GM12878 (cell line): ENCODE data around the gene SUGCT. TPM values are rescaled to one million over a fixed set of nuclear protein-coding genes. Genes with fewer than 3 reads are reported as not detected.

Experiments
- ATAC-seq: fragments of 200-7000 bp; cut with Tn5 transposase; 3 replicates; pipeline ENCODE4 v1.9.1; 2020; ENCODE audit warnings: mild to moderate bottlenecking, moderate library complexity
- BruUV-seq: library from RNA; stranded (reverse); fragments of 400-500 nt; replicated peaks from 2 replicates; lab custom pipeline; 2021; lab: Mats Ljungman, UMichigan
- CTCF ChIA-PET: fragments of 300-600 bp; sonication (Branson Sonifier 250); formaldehyde crosslinking; extraction: SDS; loops from one replicate; lab custom pipeline; 2021; ENCODE audit warnings: inconsistent platforms; lab: Yijun Ruan, JAX
- POLR2A ChIA-PET: fragments of 350-600 bp; formaldehyde crosslinking; extraction: SDS; loops from one replicate; lab custom pipeline; 2021; ENCODE audit warnings: inconsistent platforms; lab: Charles Lee
- RAD21 ChIA-PET: fragments of 300-600 bp; sonication (Branson Sonifier 250); formaldehyde crosslinking; loops from one replicate; lab custom pipeline; 2023; ENCODE audit warnings: antibody characterized with exemption; ENCODE audit not compliant: unreplicated experiment; lab: Charles Lee
- SMC1A ChIA-PET: fragments of 300-600 bp; sonication (Branson Sonifier 250); formaldehyde crosslinking; loops from one replicate; lab custom pipeline; 2023; ENCODE audit not compliant: unreplicated experiment, uncharacterized antibody; lab: Charles Lee
- DNase-seq: peaks from one replicate; pipeline ENCODE4 v3.0.0-alpha.2; 2011; ENCODE audit warnings: low read depth, low spot score
- FAIRE-seq: peaks from 3 replicates; lab custom pipeline; 2011; peaks lifted over from hg19 to GRCh38; lab: Jason Lieb, UNC
- H2AFZ ChIP-seq: 2 replicates; pipeline ENCODE4 v1.6.0; 2011; ENCODE audit warnings: low read depth, low read length, control low read depth; ENCODE audit not compliant: control insufficient read depth
- H3K27ac ChIP-seq: 2 replicates; pipeline ENCODE4 v1.5.1; 2011; ENCODE audit warnings: control low read depth; ENCODE audit not compliant: control insufficient read depth, insufficient read depth
- H3K27me3 ChIP-seq, 2 experiments: replicated peaks in 1 of 2; 2 replicates each; pipeline versions ENCODE4 v1.6.0 to v1.6.1; 2011; ENCODE audit warnings: low read length in 1 of 2; ENCODE audit not compliant: control insufficient read depth in 2 of 2, insufficient read depth in 2 of 2
- H3K36me3 ChIP-seq, 2 experiments: 2 replicates each; pipeline ENCODE4 v1.5.1; 2011; ENCODE audit warnings: low read length in 1 of 2; ENCODE audit not compliant: control insufficient read depth in 2 of 2, insufficient read depth in 2 of 2
- H3K4me1 ChIP-seq: 2 replicates; pipeline ENCODE4 v1.6.1; 2011; ENCODE audit warnings: mild to moderate bottlenecking, low read length, moderate library complexity, mixed read lengths; ENCODE audit not compliant: control insufficient read depth, insufficient read depth
- H3K4me2 ChIP-seq: 2 replicates; pipeline ENCODE4 v1.6.0; 2011; ENCODE audit warnings: control low read depth; ENCODE audit not compliant: control insufficient read depth, insufficient read depth
- H3K4me3 ChIP-seq: fragments of 200-600 bp; sonication (generic); 2 replicates; pipeline ENCODE4 v1.5.1; 2016
- H3K79me2 ChIP-seq: 2 replicates; pipeline ENCODE4 v1.6.0; 2011; ENCODE audit warnings: low read length; ENCODE audit not compliant: control insufficient read depth, insufficient read depth
- H3K9ac ChIP-seq: 2 replicates; pipeline ENCODE4 v1.8.0; 2011; ENCODE audit warnings: low read length, control low read depth, mixed read lengths; ENCODE audit not compliant: control insufficient read depth, insufficient read depth
- H3K9me3 ChIP-seq: replicated peaks from 3 replicates; pipeline ENCODE4 v1.5.1; 2011; ENCODE audit warnings: mild to moderate bottlenecking, low read length; ENCODE audit not compliant: control insufficient read depth, insufficient read depth
- H4K20me1 ChIP-seq: 2 replicates; pipeline ENCODE4 v1.6.0; 2011; ENCODE audit not compliant: control insufficient read depth, insufficient read depth
- ASH2L ChIP-seq: fragments of 300-600, 200-600 bp; sonication (generic); IDR thresholded peaks from 2 replicates; pipeline ENCODE4 v1.6.1; 2017; ENCODE audit warnings: low read depth, mild to moderate bottlenecking, borderline replicate concordance
- CEBPB ChIP-seq, 2 experiments: fragments of 150-350 bp in 1 of 2; IDR thresholded peaks; 2 replicates each; pipeline ENCODE4 v1.6.1; 2012 to 2014; ENCODE audit warnings: low read depth in 2 of 2, low read length in 2 of 2, borderline replicate concordance in 1 of 2, inconsistent platforms in 1 of 2
- CREB1 ChIP-seq: IDR thresholded peaks from 2 replicates; pipeline ENCODE4 v1.6.1; 2012; ENCODE audit warnings: low read depth, mild to moderate bottlenecking, inconsistent platforms
- EP300 ChIP-seq, 2 experiments: fragments of 150-350 bp in 1 of 2; IDR thresholded peaks; 2 replicates each; pipeline ENCODE4 v1.6.1; 2011 to 2012; ENCODE audit warnings: low read depth in 2 of 2, low read length in 2 of 2, borderline replicate concordance in 1 of 2, improper control_type of control experiment in 1 of 2, inconsistent platforms in 1 of 2; ENCODE audit not compliant: control insufficient read depth in 1 of 2
- GABPA ChIP-seq: IDR thresholded peaks from 2 replicates; pipeline ENCODE4 v1.6.1; 2014; ENCODE audit warnings: antibody characterized with exemption, low read depth, mild to moderate bottlenecking, inconsistent platforms
- HDAC6 ChIP-seq: fragments of 200-600 bp; sonication (generic); IDR thresholded peaks from one replicate; pipeline ENCODE4 v1.8.0; 2017; ENCODE audit warnings: antibody characterized with exemption; ENCODE audit not compliant: unreplicated experiment
- MEF2A ChIP-seq: IDR thresholded peaks from 2 replicates; pipeline ENCODE4 v1.6.1; 2011; ENCODE audit warnings: low read depth, mild to moderate bottlenecking, low read length, moderate library complexity; ENCODE audit not compliant: insufficient read depth
- MYC ChIP-seq: IDR thresholded peaks from 2 replicates; pipeline ENCODE4 v1.6.1; 2011; ENCODE audit warnings: mild to moderate bottlenecking, low read length, moderate library complexity, inconsistent platforms; ENCODE audit not compliant: insufficient read depth, insufficient replicate concordance, insufficient read length, severe bottlenecking
- PAX8 ChIP-seq: fragments of 450-650 bp; IDR thresholded peaks from 2 replicates; pipeline ENCODE4 v1.6.1; 2017; ENCODE audit warnings: mild to moderate bottlenecking, moderate library complexity
- TAF1 ChIP-seq: IDR thresholded peaks from 2 replicates; pipeline ENCODE4 v1.6.1; 2011; ENCODE audit warnings: mild to moderate bottlenecking, low read depth, low read length, borderline replicate concordance
- TARDBP ChIP-seq: IDR thresholded peaks from 2 replicates; pipeline ENCODE4 v1.6.1; 2016; ENCODE audit warnings: borderline replicate concordance
- WRNIP1 ChIP-seq: IDR thresholded peaks from 2 replicates; pipeline ENCODE4 v1.6.1; 2011; ENCODE audit warnings: low read depth, low read length, improper control_type of control experiment, borderline replicate concordance
- WGBS: methylation state at CpG from one replicate; pipeline ENCODE4 v1.1.6; 2016; ENCODE audit warnings: low lambda C conversion rate; ENCODE audit not compliant: insufficient replicate concordance, insufficient coverage; ENCODE audit errors: missing lambda C conversion rate; 5-methylcytosine and 5-hydroxymethylcytosine counted together
- in situ Hi-C: fragments of 300-500 bp; cut with MboI; formaldehyde crosslinking; loops from 9 replicates; pipeline ENCODE4 v1.14.3; 2018; ENCODE audit warnings: mixed read lengths
- intact Hi-C: fragments of 100-400 bp; cut with micrococcal nuclease; formaldehyde crosslinking; loops from one replicate; pipeline ENCODE4 v1.14.2; 2022; ENCODE audit not compliant: unreplicated experiment
- polyA plus RNA-seq, 11 experiments: library from polyadenylated mRNA; depleted of rRNA in 4 of 11; unstranded in 6 of 11; stranded (reverse) in 5 of 11; fragments of >200 nt; fragmentation: Nextera tagmentation in 4 of 11; fragmentation: Illumina TruSeq in 1 of 11; extraction: Ambion mirVana in 4 of 11; extraction: Trizol in 1 of 11; gene quantifications; 1 replicate in 1 of 11; 2 replicates in 10 of 11; pipeline versions ENCODE4 v1.2.1 to v1.2.3, GENCODE V29; 2011 to 2016; ENCODE audit warnings: inconsistent platforms in 2 of 11, missing spikeins in 2 of 11, low read depth in 1 of 11
- total RNA-seq, 4 experiments: library from RNA; depleted of rRNA in 3 of 4; stranded (reverse); fragments of >200 nt in 3 of 4; fragmentation: Illumina TruSeq in 1 of 4; extraction: Trizol in 1 of 4; gene quantifications; 2 replicates each; pipeline versions ENCODE4 v1.2.1 to v1.2.3, GENCODE V29; 2013 to 2021
- TF ChIP-seq, protein P1 (sequence below): fragments of 450-650 bp; IDR thresholded peaks from 2 replicates; pipeline ENCODE4 v1.6.1; 2016; ENCODE audit warnings: mild to moderate bottlenecking, moderate library complexity, borderline replicate concordance
- TF ChIP-seq, protein P2 (sequence below): fragments of 450-650 bp; formaldehyde crosslinking; IDR thresholded peaks from 2 replicates; pipeline ENCODE4 v1.4.0; 2020; ENCODE audit warnings: mild to moderate bottlenecking, moderate library complexity

The SUGCT gene
- total and polyA plus RNA-seq, 10 of the 15 experiments (the other 5 are each of a cell fraction or from before 2014, with no cell fraction given): 0.08 to 1.2 (median 0.67) TPM; not detected in 1

DNA sequence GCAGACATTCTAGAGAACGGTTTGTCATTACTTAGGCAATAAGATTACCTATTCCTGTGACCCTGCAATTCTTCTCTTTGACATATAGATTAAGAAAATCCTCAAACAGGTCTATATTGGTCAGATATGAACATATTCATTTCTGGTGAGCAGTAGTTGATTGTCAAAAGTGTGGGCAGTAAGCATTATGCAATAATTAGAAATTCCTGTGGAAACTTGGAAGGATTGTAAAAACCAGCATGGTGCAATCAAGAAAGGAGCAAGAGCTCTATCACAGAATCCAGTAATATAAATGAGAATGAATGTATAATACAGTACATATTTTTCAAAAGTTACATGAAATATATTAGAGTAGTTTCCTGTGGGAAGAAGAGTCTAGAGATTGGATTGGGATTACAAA lies 406.5 kb downstream of the SUGCT start:
- Histone ChIP-seq H3K4me1 (no peaks in the 10 kb centered on the region), H3K27me3 (no peaks in the 10 kb centered on the region), H3K9ac (no peak overlapping the region), H3K4me2 (no peak overlapping the region), H3K27ac (no peak overlapping the region), H3K36me3 (no peaks in the 10 kb centered on the region), H3K4me3 (no peak overlapping the region), H2AFZ (no peak overlapping the region), H4K20me1 (no peaks in the 10 kb centered on the region), H3K79me2 (no peaks in the 10 kb centered on the region), H3K9me3 (no peaks in the 10 kb centered on the region)
- no peak for DNase-seq
- no peak for TF ChIP-seq MEF2A
- TF ChIP-seq TARDBP: no peak
- TF ChIP-seq MYC: no peak
- TF ChIP-seq TAF1: no peak
- TF ChIP-seq ASH2L: no peak
- TF ChIP-seq, protein P1, sequence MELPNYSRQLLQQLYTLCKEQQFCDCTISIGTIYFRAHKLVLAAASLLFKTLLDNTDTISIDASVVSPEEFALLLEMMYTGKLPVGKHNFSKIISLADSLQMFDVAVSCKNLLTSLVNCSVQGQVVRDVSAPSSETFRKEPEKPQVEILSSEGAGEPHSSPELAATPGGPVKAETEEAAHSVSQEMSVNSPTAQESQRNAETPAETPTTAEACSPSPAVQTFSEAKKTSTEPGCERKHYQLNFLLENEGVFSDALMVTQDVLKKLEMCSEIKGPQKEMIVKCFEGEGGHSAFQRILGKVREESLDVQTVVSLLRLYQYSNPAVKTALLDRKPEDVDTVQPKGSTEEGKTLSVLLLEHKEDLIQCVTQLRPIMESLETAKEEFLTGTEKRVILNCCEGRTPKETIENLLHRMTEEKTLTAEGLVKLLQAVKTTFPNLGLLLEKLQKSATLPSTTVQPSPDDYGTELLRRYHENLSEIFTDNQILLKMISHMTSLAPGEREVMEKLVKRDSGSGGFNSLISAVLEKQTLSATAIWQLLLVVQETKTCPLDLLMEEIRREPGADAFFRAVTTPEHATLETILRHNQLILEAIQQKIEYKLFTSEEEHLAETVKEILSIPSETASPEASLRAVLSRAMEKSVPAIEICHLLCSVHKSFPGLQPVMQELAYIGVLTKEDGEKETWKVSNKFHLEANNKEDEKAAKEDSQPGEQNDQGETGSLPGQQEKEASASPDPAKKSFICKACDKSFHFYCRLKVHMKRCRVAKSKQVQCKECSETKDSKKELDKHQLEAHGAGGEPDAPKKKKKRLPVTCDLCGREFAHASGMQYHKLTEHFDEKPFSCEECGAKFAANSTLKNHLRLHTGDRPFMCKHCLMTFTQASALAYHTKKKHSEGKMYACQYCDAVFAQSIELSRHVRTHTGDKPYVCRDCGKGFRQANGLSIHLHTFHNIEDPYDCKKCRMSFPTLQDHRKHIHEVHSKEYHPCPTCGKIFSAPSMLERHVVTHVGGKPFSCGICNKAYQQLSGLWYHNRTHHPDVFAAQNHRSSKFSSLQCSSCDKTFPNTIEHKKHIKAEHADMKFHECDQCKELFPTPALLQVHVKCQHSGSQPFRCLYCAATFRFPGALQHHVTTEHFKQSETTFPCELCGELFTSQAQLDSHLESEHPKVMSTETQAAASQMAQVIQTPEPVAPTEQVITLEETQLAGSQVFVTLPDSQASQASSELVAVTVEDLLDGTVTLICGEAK: no peak
- TF ChIP-seq WRNIP1: no peak
- TF ChIP-seq GABPA: no peak
- no peak for TF ChIP-seq HDAC6
- TF ChIP-seq PAX8: no peak
- no peak for TF ChIP-seq CREB1
- no peak for TF ChIP-seq EP300 (IDR thresholded peaks at IDR 0.05; ENCODE audit: borderline replicate concordance in 1 of 2, control insufficient read depth in 1 of 2, low read depth in 2 of 2, low read length in 2 of 2)
- TF ChIP-seq, protein P2, sequence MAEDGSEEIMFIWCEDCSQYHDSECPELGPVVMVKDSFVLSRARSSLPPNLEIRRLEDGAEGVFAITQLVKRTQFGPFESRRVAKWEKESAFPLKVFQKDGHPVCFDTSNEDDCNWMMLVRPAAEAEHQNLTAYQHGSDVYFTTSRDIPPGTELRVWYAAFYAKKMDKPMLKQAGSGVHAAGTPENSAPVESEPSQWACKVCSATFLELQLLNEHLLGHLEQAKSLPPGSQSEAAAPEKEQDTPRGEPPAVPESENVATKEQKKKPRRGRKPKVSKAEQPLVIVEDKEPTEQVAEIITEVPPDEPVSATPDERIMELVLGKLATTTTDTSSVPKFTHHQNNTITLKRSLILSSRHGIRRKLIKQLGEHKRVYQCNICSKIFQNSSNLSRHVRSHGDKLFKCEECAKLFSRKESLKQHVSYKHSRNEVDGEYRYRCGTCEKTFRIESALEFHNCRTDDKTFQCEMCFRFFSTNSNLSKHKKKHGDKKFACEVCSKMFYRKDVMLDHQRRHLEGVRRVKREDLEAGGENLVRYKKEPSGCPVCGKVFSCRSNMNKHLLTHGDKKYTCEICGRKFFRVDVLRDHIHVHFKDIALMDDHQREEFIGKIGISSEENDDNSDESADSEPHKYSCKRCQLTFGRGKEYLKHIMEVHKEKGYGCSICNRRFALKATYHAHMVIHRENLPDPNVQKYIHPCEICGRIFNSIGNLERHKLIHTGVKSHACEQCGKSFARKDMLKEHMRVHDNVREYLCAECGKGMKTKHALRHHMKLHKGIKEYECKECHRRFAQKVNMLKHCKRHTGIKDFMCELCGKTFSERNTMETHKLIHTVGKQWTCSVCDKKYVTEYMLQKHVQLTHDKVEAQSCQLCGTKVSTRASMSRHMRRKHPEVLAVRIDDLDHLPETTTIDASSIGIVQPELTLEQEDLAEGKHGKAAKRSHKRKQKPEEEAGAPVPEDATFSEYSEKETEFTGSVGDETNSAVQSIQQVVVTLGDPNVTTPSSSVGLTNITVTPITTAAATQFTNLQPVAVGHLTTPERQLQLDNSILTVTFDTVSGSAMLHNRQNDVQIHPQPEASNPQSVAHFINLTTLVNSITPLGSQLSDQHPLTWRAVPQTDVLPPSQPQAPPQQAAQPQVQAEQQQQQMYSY (CRISPR knock-in tag): no peak
- TF ChIP-seq CEBPB (IDR thresholded peaks at IDR 0.05; ENCODE audit: borderline replicate concordance in 1 of 2, low read depth in 2 of 2, low read length in 2 of 2): no peak
- POLR2A ChIA-PET: no interaction called here
- CTCF ChIA-PET: no interaction called here
- intact Hi-C loops (no loop called here), in situ Hi-C loops (no loop called here)
- no peak for FAIRE-seq
- no TSS peak for BruUV-seq
- ATAC-seq: no peak
- WGBS: 60% methylated on average over 1 of the region's 1 CpG
- RAD21 ChIA-PET: no interaction called here
- SMC1A ChIA-PET: interaction anchor here (0.9 kb wide), 1 partner anchor 10 kb away, joined by 3 read pairs; no protein-coding TSS in a partner anchor
